ENCODE measurements around the gene COQ2. TPM values are rescaled to one million over a fixed set of nuclear protein-coding genes. Genes with fewer than 3 reads are reported as not detected.

Gene COQ2
- total RNA-seq, 2 donors from 2014 or later, result 18.9 to 23.3 TPM

DNA sequence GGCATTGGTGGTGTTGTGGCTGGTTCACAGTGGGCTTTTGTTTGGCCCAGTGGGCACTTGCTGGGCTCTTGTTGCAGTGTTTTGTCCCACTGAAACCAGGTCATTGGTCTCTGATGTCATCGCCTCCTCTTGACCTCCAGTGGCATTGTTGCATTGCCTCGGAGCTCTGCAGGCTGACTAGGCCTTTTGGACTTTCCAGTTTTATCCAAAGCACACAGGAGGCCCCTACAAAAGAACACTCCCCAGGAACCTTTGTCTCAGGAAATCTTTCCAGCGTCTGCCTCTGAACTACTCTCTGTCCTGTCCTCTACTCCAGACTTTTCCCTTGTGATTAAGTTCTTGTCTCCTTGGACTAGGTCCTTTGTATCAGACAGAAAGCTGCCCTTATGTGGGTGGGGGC, 54.8 kb downstream of the COQ2 start:
- ATAC-seq (no peak), DNase-seq (no peak)
- intact Hi-C loops (cut with DNase I, micrococcal nuclease), result no loop called here

DNA sequence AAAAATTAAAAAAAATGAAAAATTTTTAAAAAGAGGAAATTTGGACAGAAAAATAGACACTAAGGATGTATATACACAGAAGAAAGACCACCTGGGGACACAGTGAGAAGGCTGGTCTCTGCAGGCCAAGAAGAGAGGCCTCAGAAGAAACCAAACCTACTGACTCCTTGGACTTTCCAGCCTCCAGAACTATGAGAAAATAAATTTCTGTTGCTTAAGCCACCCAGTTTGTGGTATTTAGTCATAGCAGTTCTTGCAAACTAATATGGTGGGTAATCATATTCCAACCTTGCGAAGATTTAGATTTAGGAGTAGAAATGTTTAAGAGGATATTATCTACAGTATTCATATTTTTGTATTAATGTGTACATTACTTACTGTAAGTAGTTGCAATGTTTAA, 56.4 kb downstream of the COQ2 start:
- DNase-seq (no peak), ATAC-seq (no peak)
- intact Hi-C loops (cut with DNase I, micrococcal nuclease), result no loop called here

DNA sequence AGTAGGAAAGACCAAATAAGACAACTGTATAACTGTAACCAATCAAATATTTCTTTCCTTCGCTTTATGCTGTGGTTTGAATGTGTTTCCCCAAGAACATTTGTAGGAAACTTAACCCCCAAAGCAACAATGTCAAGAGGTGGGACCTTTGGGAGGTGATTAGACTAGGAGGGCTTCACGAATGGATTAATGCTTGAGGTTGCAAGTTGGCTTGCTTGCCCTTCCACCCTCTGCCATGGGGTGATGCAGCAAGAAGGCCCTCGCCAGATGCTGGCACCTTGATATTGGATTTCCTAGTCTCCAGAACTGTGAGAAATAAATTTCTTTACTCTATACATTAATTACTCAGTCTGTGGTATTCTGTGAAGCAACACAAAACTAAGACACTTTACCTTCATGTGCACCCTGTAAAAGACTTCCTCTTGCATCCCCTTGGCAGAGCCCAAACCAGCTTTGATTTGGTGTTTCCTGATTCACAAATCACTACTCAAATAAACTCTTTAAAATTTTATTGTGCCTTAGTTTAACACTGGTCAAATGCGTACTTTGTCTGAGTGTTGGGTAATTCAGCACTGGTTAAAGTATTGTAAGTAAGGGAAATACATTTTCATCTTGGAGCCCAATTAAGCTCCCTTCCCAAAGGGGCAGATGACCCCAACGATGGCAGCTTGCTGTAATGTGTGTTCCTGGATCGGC, 59.9 kb downstream of the COQ2 start:
- intact Hi-C loops (cut with DNase I, micrococcal nuclease), result no loop called here
- ATAC-seq, result peak; percentile 80

DNA sequence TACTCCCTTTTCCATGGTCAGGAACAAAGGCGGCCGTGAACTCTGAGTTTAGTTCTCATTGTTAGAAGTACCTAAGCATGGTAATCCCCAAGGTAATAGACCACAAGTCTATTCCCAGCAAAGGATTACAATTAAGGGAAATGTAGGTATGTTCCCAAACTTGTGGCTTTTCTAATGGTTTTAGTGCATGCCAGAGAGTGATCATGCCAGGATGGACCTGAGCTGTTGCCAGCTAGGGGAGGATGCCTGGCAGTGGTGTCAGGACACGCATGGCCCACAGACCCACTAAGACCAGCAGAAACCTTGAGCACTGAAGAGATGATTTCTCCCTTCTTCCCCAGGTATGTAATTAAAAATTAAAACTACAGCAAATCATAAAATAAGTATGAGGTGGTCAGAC, 60.8 kb downstream of the COQ2 start:
- no peak for DNase-seq
- no peak for ATAC-seq

More for the DNA sequence above, 59.9 kb downstream of the COQ2 start:
- DNase-seq, result no peak

GRCh38 chr4:83221897-83222441, 62.6 kb downstream of the COQ2 start:
- intact Hi-C loops (cut with DNase I, micrococcal nuclease), result no loop called here
- ATAC-seq (no peak), DNase-seq (no peak)

More for the DNA sequence above, 60.8 kb downstream of the COQ2 start:
- intact Hi-C loops (cut with DNase I, micrococcal nuclease), result no loop called here

- intact Hi-C loops (cut with DNase I, micrococcal nuclease), result no loop called here
These were observed 65.0 kb downstream of the COQ2 start for GRCh38 chr4:83219344-83220331.

GRCh38 chr4:83217721-83218522, 66.7 kb downstream of the COQ2 start:
- ATAC-seq (peak; percentile 85), DNase-seq (peak in 1 of 2 donors; percentile 59)
- intact Hi-C loops (cut with DNase I, micrococcal nuclease), result no loop called here

More at GRCh38 chr4:83219344-83220331, 65.0 kb downstream of the COQ2 start:
- DNase-seq (peak; percentile 40 to 47), ATAC-seq (peak; percentile 39)

GRCh38 chr4:83216959-83217683, 67.5 kb downstream of the COQ2 start:
- DNase-seq (no peak), ATAC-seq (no peak)
- intact Hi-C loops (cut with DNase I, micrococcal nuclease), result no loop called here

DNA sequence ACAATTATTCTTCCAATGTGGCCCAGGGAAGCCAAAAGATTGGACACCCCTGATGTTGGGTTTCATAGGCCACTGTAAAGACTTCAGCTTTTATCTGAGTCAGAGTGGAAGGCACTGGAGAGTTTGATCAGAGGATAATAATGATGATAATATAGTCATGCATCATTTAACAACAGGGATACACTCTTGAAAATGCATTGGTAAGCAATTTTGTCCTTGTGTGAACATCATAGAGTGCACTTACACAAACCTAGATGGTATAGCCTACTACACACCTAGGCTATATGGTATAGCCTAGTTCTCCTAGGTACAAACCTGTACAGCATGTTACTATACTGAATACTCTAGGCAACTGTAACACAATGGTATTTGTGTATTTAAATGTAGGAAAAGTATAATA, 70.5 kb downstream of the COQ2 start:
- DNase-seq (no peak), ATAC-seq (no peak)
- intact Hi-C loops (cut with DNase I, micrococcal nuclease), result no loop called here

Other genes starting within 250 kb of the COQ2 start
- gene COPS4, start 249.6 kb downstream of the COQ2 start, total RNA-seq, result 10 to 100 TPM; 22.9 to 23.7 TPM
- gene PLAC8, start 170.1 kb downstream of the COQ2 start, total RNA-seq, result 1,000 to 10,000 TPM in 1 of 2 donors, 100 to 1,000 TPM in 1; 955 to 1,006 TPM
- gene HPSE, start 50.0 kb upstream of the COQ2 start, total RNA-seq, result 10 to 100 TPM; 13.3 to 23.8 TPM
- gene HELQ, start 171.0 kb upstream of the COQ2 start, total RNA-seq, result 10 to 100 TPM; 10.5 to 14.5 TPM
- gene MRPS18C, start 171.3 kb upstream of the COQ2 start, total RNA-seq, result 10 to 100 TPM; 36.0 to 37.7 TPM
- gene ABRAXAS1, start 200.3 kb upstream of the COQ2 start, total RNA-seq, result 10 to 100 TPM in 1 of 2 donors, 1 to 10 TPM in 1; 7.7 to 12.1 TPM